NCI-H146 (cell line): ENCODE measurements around the gene TTLL13.
"Not testable (repeated sequence)": the region's sequence is repeated elsewhere in the genome, so short reads cannot be mapped to it uniquely, and the experiment has no call there.

Experiments used
- DNase-seq: peaks from one replicate; lab custom pipeline; 2025; lab: John Stamatoyannopoulos, UW

The TTLL13 gene

DNA sequence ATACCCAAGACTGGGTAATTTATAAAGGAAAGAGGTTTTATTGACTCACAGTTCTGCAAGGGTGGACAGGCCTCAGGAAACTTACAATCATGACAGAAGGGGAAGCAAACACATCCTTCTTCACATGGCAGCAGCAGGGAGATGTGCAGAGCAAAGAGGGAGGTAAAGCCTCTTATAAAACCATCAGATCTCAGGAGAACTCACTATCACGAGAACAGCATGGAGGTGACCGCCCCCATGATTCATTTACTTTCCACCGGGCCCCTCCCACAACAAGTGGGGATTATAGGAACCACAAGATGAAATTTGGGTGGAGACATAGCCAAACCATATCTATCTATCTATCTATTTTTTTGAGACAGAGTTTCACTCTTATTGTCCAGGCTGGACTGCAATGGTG lies 10.0 kb upstream of the TTLL13 start:
- no peak for DNase-seq

DNA sequence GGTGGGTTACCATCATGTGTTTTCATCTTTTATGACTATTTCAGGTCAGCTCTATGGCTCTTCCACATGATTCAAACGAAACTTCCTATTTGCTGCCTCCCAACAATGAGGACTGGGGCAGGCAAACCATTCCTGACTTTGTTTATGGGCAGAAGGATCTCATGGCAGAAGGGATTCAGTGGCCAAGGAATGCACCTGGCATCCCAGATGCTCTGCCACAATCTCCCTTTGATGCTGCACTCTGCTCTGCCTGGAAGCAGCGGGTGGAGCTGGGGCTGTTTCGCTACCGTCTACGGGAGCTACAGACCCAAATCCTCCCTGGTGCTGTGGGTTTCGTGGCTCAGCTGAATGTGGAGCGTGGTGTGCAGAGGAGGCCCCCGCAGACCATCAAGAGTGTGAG lies 8.5 kb upstream of the TTLL13 start:
- no peak for DNase-seq

DNA sequence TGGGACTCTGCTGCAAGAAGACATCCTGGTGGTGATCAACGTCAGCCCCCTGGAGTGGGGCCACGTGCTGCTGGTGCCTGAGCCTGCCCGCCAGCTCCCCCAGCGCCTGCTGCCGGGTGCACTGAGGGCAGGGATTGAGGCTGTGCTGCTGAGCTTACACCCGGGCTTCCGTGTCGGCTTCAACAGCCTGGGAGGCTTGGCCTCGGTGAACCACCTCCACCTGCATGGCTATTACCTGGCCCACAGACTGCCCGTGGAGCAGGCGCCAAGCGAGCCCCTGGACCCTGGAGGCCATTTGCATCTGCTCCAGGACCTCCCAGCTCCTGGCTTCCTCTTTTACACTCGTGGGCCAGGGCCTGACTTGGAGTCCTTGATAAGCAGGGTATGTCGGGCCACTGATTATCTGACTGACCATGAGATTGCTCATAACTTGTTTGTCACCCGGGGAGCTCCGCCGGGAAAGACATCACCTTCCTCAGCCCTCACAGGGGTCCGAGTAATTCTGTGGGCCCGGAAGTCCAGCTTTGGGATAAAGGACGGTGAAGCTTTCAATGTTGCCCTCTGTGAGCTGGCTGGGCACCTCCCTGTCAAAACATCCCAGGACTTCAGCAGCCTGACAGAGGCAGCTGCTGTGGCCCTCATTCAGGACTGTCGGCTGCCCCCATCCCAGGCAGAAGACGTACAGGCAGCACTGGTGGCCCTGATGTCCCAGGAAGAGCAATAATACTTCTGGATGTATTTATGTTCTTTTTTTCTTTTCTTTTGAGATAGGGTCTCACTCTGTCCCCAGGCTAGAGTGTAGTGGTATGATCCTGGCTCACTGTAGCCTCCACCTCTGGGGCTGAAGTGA lies 7.8 kb upstream of the TTLL13 start:
- no peak for DNase-seq

DNA sequence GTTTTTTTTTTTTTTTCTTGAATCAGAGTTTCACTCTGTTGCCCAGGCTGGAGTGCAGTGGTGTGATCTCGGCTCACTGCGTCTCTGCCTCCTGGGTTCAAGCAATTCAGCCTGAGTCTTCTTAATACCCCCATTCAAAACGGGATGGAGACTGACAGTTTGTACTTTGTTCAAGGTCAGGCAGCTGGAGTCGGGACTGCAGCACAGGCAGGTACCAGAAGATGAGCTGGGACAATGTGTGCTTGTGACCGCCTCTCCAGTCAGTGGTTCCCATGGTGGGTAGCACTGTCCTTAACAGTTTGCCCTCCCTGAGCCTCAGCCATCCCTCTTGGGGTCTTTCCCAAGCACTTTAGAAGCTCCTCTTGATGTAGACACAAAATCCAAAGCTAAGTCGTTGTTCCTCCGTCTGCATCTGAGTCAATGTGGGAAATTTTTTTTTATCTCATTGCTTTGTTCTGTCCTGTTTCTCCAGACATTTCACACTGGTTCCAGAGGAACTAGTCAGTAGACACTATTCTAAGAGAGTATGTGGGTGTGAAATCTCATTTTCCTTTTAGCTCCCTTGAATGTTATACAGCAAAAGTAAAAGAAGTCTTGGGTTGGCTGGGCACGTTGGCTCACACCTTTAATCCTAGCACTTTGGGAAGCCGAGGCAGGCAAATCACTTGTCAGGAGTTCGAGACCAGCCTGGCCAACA lies 5.3 kb upstream of the TTLL13 start:
- DNase-seq, result no peak

DNA sequence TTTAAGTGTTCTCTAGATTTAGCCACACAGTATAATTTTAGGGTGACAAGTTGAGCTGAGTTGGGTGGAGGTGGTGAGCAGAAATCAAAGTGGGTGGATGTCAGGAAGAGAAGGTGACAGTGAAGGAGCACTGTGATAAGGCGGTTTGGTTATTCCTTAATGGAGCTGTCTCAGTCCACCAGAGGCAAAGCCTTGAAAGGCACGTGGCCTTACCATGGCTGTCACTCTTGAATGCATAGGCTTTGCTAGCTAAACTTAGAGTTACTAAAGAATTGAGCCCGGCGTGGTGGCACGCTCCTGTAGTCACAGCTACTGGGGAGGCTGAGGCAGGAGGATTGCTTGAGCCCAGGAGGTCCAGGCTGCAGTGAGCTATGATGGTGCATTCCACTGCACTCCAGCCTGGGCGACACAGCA lies 560 bp upstream of the TTLL13 start:
- DNase-seq, result no peak

DNA sequence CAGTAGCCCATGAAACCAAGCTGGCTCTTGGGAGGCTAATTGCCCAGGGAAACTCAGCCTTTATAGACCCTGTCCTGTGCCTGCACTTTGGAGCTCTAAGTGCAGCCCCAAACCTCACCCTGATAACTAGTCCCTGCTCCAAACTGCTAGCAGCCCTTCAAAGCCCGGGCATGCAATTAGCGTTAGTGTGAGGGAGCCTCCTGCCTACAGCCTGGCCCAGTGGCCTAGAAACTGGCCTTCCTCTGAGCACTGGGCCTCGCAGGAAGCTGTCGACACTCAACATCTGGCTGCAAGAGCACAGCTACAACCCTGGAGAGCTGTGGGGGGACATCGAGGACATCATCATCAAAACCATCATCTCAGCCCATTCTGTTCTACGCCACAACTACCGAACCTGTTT lies 8.4 kb downstream of the TTLL13 start:
- DNase-seq, result no peak

DNA sequence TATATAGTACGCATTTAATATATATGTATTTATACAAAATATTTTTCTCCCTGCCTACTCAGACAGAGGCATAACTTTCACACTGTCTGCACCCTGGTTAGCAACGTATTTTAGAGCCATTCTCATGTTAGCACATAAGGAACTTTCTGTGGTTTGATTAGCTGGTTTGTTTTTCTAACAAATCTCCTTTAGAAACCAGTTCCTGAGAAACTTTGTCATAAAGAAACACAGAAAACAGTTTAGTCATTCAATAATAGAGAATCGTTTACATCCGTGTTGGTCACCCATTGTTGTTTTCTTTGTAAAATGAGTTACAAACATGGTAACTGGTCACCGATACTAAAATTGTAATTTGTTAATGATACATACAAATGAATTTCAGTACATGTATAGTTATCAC lies 10.2 kb downstream of the TTLL13 start:
- no peak for DNase-seq

DNA sequence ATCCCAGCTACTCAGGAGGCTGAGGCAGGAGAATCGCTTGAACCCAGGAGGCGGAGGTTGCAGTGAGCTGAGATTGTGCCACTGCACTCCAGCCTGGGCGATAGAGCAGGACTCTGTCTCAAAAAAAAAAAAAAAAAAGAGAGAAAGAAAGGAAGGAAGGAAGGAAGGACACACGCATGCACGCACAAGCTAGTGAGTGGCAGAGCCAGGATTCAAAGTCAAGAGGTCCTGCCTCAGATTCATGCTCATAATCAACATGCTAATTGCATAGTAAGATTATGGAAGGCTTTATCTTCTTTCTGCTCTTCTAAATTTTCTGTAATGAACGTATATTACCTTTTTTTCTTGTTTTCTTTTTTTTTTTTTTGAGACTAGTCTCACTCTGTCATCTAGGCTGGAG lies 11.4 kb downstream of the TTLL13 start:
- not testable (repeated sequence) for DNase-seq

DNA sequence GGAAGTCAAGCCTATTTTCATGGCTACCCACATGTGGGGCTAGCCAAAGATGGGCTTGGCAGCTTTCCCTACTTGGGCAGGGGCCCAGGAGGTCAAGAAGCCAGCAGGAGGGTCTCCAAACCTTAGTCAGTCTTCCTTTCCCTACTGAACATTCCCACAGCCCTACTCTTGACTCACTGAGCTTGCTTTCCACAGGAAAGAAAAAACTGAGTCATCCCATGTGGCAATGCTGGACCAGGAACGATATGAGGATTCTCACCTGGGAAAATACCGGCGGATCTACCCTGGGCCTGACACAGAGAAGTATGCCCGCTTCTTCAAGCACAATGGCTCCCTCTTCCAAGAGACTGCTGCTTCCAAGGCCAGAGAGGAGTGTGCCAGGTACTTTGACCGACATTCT lies 12.5 kb downstream of the TTLL13 start:
- DNase-seq, result no peak

DNA sequence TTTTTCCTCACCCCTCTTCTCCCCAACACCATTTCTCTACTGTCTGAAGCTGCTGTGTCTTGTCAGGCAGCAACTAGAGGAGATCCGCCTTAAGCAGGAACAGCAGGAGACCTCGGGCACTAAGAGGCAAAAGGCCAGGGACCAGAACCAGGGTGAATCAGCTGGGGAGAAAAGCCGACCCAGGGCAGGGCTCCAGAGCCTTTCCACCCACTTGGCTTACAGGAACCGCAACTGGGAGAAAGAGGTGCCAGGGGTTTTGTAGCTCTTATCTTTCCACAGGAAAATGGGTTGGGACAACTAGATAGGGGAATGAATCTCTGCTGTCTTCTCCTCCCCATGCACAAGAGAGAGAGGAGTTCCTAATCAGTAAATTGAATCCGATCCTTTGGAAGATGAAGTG lies 13.1 kb downstream of the TTLL13 start:
- DNase-seq, result no peak

DNA sequence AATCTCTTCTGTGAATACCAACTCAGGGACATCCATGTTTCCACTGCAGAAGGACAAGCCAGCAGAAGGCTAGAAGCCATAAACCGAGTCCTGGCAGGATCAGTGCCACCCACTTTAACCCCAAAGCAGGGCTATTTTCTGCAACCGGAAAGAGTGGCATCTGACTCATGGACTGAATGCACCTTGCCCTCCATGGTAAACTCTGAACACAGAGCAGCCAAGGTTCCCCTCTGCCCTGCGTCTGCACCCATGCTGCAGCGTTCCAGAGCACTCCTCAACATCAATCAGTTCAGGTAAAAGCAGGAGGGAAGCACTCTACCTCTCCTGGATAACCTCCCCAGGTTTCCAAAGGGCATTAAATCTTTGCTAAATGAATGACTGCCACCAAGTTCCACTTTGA lies 15.3 kb downstream of the TTLL13 start:
- no peak for DNase-seq

DNA sequence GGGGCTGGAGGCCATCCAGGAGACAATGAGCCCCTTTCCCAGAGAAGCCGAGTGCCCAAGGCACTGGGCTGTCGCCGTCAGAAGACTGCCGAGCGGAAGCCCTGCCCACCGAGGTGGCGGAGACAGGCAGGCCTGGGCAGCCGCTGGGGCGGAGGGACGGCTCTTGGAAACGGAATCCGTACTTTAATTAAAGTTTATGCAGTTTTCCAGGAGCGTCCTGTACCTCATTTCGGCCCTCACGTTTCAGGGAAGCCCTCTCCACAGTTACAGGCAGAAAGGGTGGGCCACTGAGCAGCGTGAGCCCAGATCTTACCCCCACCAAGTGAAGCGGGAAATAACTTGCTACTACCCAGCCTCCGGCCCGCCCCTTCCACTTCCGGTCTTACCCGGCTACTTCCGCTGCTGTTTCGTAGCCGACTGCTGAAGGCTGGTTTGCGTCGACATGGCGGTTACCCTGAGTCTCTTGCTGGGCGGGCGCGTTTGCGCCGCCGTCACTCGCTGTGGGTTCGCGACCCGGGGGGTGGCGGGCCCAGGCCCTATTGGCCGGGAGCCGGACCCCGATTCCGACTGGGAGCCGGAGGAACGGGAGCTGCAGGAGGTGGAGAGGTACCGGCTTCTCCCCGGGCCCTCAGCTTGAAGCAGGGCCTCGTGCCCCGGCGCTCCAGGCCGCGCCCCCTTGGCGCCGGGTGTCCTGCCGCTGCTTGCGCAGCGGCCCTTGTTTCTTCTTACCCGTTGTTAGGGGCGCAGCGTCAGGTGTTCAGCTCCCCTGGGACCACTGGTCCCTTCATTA lies 16.1 kb downstream of the TTLL13 start, which contains the start of gene NGRN:
NGRN (plus strand) TSS at position 402 of the 790 bp plus-strand sequence; CDS start at position 443, 41 bp downstream.
- peak; percentile 84 for DNase-seq

DNA sequence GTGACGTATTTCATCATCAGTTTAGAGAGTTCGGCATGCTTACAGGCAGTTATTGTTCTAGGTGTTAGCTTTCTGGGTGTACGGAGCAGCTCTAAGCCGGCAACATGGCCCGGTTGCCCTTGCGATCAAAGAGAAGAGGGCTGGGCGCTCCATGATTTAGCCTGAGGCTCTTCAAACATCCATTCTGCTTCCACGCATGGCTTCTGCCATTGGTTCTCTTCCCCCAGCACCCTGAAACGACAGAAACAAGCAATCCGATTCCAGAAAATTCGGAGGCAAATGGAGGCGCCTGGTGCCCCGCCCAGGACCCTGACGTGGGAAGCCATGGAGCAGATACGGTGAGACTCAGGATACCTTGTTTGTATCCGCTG lies 16.7 kb downstream of the TTLL13 start:
- DNase-seq, result peak; percentile 64

DNA sequence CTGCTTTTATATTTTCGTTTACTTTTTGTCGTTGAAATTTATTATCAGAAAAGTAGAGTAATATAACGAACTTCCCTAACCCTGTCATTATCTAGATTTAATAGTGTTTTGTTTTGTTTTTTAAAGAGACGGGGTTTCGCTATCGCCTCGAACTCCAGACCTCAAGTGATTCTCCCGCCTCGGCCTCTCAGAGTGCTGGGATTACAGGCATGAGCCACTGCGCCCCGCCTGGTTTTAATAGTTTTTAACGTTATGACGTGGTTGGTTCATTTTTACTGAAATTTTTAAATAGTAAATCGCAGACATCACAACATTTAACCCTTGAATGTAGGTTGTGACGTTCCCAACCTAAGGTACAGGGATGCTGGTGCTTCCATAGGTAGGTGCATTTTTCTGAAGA lies 17.1 kb downstream of the TTLL13 start:
- no peak for DNase-seq

DNA sequence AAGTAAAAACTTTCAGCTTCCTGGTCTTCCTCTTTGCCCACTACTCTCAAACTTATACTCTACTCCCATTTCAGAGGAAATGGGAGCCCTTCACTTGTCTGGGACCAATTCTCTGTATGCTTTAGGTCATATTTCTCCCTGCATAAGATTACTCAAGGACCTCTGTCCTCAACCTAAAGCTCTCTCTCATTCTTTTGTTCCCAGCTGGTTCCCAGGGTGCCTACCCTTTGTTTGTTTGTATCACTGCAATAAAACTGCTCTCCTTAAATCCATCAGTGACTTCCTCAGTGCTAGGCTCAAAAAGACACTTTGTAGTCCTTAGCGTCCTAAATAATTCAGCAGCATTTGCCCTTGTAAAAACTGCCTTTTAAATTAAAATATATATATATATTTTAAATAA lies 19.1 kb downstream of the TTLL13 start:
- DNase-seq, result no peak

DNA sequence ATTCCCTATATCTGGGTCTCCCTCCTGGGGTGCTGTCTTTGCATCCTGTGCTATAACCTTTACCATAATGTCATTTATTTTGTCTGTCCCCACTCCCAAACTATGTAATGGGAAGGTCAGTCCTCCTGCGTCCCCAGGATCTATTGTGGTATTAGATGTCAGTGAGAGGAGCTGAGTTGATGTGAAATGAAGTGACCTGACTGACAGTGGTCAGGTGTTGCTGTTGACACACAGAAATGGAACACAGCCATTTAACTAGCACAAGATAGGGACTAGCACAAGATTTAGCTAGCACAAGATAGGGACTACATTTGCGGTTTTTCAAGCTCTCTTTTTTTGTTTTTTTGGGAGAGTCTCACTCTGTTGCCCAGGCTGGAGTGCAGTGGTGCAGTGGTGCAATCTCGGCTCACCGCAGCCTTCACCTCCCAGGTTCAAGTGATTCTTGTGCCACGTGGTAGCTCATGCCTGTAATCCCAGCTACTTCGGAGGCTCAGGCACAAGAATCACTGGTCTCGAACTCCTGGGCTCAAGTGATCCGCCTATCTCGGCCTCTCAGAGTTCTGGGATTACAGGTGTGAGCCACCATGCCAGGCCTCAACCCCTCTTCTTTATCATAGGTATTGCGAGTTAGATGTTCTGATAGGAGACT lies 21.3 kb downstream of the TTLL13 start:
- DNase-seq, result no peak

DNA sequence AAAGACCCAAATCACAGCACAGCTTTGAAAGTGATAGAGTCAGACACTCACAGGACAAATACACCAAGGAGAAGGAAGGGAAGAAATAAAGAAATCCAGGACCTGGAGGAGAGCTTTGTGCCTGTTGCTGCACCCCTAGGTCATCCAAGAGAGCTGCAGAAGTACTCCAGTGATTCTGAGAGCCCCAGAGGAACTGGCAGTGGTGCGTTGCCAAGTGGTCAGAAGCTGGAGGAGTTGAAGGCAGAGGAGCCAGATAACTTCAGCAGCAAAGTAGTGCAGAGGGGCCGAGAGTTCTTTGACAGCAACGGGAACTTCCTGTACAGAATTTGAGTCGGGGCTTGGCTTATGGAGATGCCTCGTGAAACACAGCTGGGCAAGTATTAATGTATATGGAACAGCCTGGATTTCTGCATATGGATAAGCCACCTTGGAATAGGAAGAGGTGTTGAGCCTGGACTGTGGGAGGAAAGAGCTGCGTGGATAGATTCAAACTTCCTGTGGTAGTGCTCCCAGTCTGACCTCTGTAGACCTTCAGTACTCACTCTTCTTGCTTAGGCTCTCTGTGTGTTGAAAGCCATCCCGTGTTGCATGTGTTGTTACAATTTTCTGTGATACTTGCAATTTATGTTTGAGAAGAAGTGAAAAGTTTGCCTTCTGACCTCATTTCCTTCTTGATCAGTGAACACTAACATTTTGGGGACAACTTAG lies 22.3 kb downstream of the TTLL13 start:
- no peak for DNase-seq

DNA sequence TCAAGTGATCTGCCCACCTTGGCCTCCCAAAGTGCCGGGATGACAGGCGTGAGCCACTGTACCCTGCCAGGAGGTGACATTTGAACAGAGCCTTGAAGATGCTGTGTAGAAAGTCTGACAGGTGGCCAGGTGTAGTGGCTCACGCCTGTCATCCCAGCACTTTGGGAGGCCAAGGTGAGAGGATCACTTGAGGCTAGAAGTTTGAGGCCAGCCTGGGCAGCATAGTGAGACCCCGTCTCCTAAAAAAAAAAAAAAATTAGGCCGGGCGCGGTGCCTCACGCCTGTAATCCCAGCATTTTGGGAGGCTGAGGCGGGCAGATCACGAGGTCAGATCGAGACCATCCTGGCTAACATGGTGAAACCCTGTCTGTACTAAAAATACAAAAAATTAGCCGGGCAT lies 29.1 kb downstream of the TTLL13 start:
- not testable (repeated sequence) for DNase-seq

DNA sequence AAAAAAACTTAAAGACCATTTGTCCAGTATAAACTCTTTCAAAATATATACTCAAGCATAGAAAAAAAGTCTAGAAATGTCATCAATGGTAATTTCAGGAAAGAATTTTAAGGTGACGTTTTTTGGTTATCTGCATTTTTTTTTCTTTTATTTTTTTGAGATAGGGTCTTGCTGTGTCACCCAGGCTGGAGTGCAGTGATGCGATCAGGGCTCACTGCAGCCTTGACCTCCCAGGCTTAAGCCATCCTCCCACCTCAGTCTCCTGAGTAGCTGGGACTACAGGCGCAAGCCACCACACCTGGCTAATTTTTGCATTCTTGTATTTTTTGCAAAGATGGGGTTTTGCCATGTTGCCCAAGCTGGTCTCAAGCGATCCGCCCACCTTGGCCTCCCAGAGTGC lies 31.4 kb downstream of the TTLL13 start:
- DNase-seq, result not testable (repeated sequence)

DNA sequence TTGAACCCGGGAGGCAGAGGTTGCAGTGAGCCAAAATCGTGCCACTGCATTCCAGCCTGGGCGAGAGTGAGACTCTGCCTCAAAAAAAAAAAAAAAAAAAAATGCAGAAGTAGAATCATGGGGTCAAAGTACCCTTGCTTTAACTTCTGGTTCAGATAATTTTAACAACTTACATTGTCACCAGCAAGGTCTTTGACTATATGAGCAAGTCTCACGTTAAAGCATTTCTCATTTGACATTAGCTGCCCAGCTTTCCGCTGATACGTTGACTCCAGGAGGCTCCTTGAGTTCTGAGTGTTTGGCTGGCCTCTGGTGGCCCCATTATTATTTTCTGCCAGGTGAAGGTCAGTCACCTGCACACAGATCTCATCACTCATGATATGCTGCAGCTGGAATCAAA lies 32.3 kb downstream of the TTLL13 start:
- DNase-seq, result not testable (repeated sequence)

DNA sequence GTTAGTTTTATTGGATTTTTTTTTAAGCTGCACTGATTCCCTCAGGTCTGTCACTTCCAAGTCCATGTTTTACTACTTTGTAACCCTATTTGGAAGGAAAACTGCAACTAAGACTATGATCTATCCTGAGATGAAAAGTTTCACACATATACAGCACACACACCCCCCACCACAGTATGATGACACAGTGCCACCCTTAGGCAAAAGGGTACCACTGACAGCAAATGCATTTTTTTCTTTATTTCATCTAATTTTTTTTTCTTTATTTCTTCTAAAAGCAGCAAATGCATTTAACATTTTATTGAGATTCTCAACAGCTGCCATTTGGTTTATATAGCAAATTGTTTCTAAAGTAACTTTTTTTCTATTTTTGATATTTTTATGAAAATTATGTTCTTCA lies 37.3 kb downstream of the TTLL13 start:
- DNase-seq, result no peak

DNA sequence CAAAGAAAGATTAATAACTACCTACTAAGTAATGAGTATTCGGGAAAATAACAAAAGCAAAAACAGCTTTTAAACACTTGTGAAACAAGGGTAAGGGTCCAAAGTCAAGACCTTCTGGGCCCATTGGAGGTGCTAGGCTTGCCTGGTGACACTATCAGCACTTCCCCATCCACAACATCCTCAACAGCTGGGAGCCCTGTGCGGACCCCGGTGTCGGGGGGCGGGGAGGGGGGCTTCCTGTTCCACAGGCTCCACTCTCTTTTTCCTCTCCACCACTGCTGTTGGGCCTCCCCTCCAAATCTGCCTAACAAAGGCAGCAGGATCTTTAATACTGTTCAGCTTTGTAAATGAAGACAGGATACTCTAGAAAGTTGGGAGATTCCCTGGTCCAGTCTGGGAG lies 37.7 kb downstream of the TTLL13 start:
- DNase-seq, result no peak
